Caco-2 (cell line): Measurements from ENCODE around the gene SLC16A2. TPM values are rescaled to one million over a fixed set of nuclear protein-coding genes. Genes with fewer than 3 reads are reported as not detected.

Experiments used
- BruUV-seq: library from RNA; stranded (reverse); fragments of 400-500 nt; replicated peaks from 2 replicates; lab custom pipeline; 2021; lab: Mats Ljungman, UMichigan
- CTCF ChIA-PET: fragments of 300-600 bp; sonication (Branson Sonifier 250); formaldehyde crosslinking; loops from one replicate; lab custom pipeline; 2022; ENCODE audit warnings: antibody characterized with exemption; lab: Charles Lee
- POLR2A ChIA-PET: fragments of 300-600 bp; sonication (Branson Sonifier 250); formaldehyde crosslinking; loops from one replicate; lab custom pipeline; 2022; ENCODE audit warnings: antibody characterized with exemption; lab: Charles Lee
- DNase-seq, 2 experiments: peaks; one replicate each; pipeline versions ENCODE4 v3.0.0 to v3.0.0-alpha.2; 2020 to 2022
- H3K27me3 ChIP-seq: replicated peaks from 2 replicates; pipeline ENCODE4 v1.6.0; 2011; ENCODE audit warnings: low read length; ENCODE audit not compliant: control insufficient read depth, insufficient read depth
- H3K36me3 ChIP-seq: 2 replicates; pipeline ENCODE4 v1.5.1; 2011; ENCODE audit warnings: low read length; ENCODE audit not compliant: control insufficient read depth, insufficient read depth
- H3K4me1 ChIP-seq: fragments of 250-450 bp; sonication (Bioruptor Pico); 2 replicates; pipeline ENCODE4 v1.5.1; 2020; ENCODE audit warnings: mild to moderate bottlenecking
- H3K4me3 ChIP-seq: 2 replicates; pipeline ENCODE4 v1.5.1; 2011; ENCODE audit warnings: low read depth, mild to moderate bottlenecking, control low read depth, low read length
- H3K9me3 ChIP-seq: fragments of 250-450 bp; sonication (Bioruptor Pico); 2 replicates; pipeline ENCODE4 v1.5.1; 2020; ENCODE audit warnings: mild to moderate bottlenecking, moderate library complexity
- H3K27ac Mint-ChIP-seq: one replicate; pipeline ENCODE4 v1.8.0; 2022; ENCODE audit warnings: mixed read lengths; ENCODE audit not compliant: unreplicated experiment
- H3K27me3 Mint-ChIP-seq: one replicate; pipeline ENCODE4 v1.8.0; 2022; ENCODE audit warnings: mixed read lengths; ENCODE audit not compliant: insufficient read depth, unreplicated experiment
- H3K36me3 Mint-ChIP-seq: one replicate; pipeline ENCODE4 v1.8.0; 2022; ENCODE audit warnings: mild to moderate bottlenecking, mixed read lengths; ENCODE audit not compliant: insufficient read depth, unreplicated experiment
- H3K4me1 Mint-ChIP-seq: one replicate; pipeline ENCODE4 v1.8.0; 2022; ENCODE audit warnings: low read depth, mixed read lengths; ENCODE audit not compliant: unreplicated experiment
- H3K4me3 Mint-ChIP-seq: one replicate; pipeline ENCODE4 v1.8.0; 2022; ENCODE audit warnings: mild to moderate bottlenecking, moderate library complexity, mixed read lengths; ENCODE audit not compliant: unreplicated experiment
- H3K9me3 Mint-ChIP-seq: one replicate; pipeline ENCODE4 v1.8.0; 2022; ENCODE audit warnings: mixed read lengths; ENCODE audit not compliant: unreplicated experiment
- CTCF ChIP-seq, 2 experiments: fragments of 200-600 bp in 1 of 2; IDR thresholded peaks; 1 replicate in 1 of 2; 2 replicates in 1 of 2; pipeline versions ENCODE4 v1.5.1 to v1.8.0; 2011 to 2022; ENCODE audit warnings: antibody characterized with exemption in 1 of 2, control low read depth in 1 of 2, inconsistent platforms in 1 of 2, low read depth in 1 of 2, low read length in 1 of 2, mild to moderate bottlenecking in 1 of 2, moderate library complexity in 1 of 2; ENCODE audit not compliant: insufficient read depth in 1 of 2, severe bottlenecking in 1 of 2, unreplicated experiment in 1 of 2
- intact Hi-C: fragments of 100-400 bp; cut with micrococcal nuclease; formaldehyde crosslinking; loops from one replicate; pipeline ENCODE4 v1.10.0; 2022; ENCODE audit not compliant: unreplicated experiment
- total RNA-seq: library from RNA; stranded (reverse); gene quantifications from 2 replicates; pipeline ENCODE4 v1.2.3, GENCODE V29; 2022

Gene SLC16A2
- total RNA-seq, 1 experiment from 2014 or later = 0.34 TPM

- Mint-ChIP-seq H3K27me3 (peaks cover 6% of the 10 kb centered on the region), H3K36me3 (no peaks in the 10 kb centered on the region), H3K4me1 (no peaks in the 10 kb centered on the region), H3K9me3 (no peaks in the 10 kb centered on the region), H3K27ac (no peak overlapping the region), H3K4me3 (no peak overlapping the region)
- intact Hi-C loops = no loop called here
- Histone ChIP-seq H3K27me3 (no peaks in the 10 kb centered on the region), H3K4me1 (no peaks in the 10 kb centered on the region), H3K9me3 (no peaks in the 10 kb centered on the region), H3K4me3 (no peak overlapping the region), H3K36me3 (no peaks in the 10 kb centered on the region)
- TF ChIP-seq CTCF (IDR thresholded peaks at IDR 0.05; ENCODE audit: insufficient read depth in 1 of 2, low read depth in 1 of 2, low read length in 1 of 2, severe bottlenecking in 1 of 2, unreplicated experiment in 1 of 2) = no peak
- BruUV-seq = no TSS peak
- ChIA-PET POLR2A (no interaction called here), CTCF (no interaction called here)
- no peak for DNase-seq
Measured at GRCh38 chrX:74446876-74447275, 25.6 kb downstream of the SLC16A2 start.

- DNase-seq = no peak
- Mint-ChIP-seq H3K4me1 (no peaks in the 10 kb centered on the region), H3K36me3 (no peaks in the 10 kb centered on the region), H3K27ac (no peak overlapping the region), H3K4me3 (no peak overlapping the region), H3K27me3 (peaks cover 6% of the 10 kb centered on the region), H3K9me3 (no peaks in the 10 kb centered on the region)
- Histone ChIP-seq H3K9me3 (no peaks in the 10 kb centered on the region), H3K4me1 (no peaks in the 10 kb centered on the region), H3K36me3 (no peaks in the 10 kb centered on the region), H3K4me3 (no peak overlapping the region), H3K27me3 (no peaks in the 10 kb centered on the region)
- TF ChIP-seq CTCF (IDR thresholded peaks at IDR 0.05; ENCODE audit: insufficient read depth in 1 of 2, low read depth in 1 of 2, low read length in 1 of 2, severe bottlenecking in 1 of 2, unreplicated experiment in 1 of 2) = no peak
- intact Hi-C loops = no loop called here
- no TSS peak for BruUV-seq
- CTCF ChIA-PET = no interaction called here
- POLR2A ChIA-PET = no interaction called here
Measured at GRCh38 chrX:74448669-74449068, 27.4 kb downstream of the SLC16A2 start.

GRCh38 chrX:74449322-74449936, 28.1 kb downstream of the SLC16A2 start:
- Histone ChIP-seq H3K4me3 (no peak overlapping the region), H3K36me3 (no peaks in the 10 kb centered on the region), H3K4me1 (no peaks in the 10 kb centered on the region), H3K9me3 (no peaks in the 10 kb centered on the region), H3K27me3 (no peaks in the 10 kb centered on the region)
- ChIA-PET CTCF (no interaction called here), POLR2A (no interaction called here)
- H3K27ac Mint-ChIP-seq = no peak overlapping the region
- H3K27me3 Mint-ChIP-seq = peaks cover 3% of the 10 kb centered on the region
- intact Hi-C loops = no loop called here
- H3K9me3 Mint-ChIP-seq = no peaks in the 10 kb centered on the region
- no peaks in the 10 kb centered on the region for H3K36me3 Mint-ChIP-seq
- no TSS peak for BruUV-seq
- H3K4me3 Mint-ChIP-seq = no peak overlapping the region
- TF ChIP-seq CTCF (IDR thresholded peaks at IDR 0.05; ENCODE audit: insufficient read depth in 1 of 2, low read depth in 1 of 2, low read length in 1 of 2, severe bottlenecking in 1 of 2, unreplicated experiment in 1 of 2) = no peak
- no peak for DNase-seq
- H3K4me1 Mint-ChIP-seq = no peaks in the 10 kb centered on the region
